NB4 (cell line): ENCODE data around the gene EFCAB7.
"Not testable (repeated sequence)": the region's sequence is repeated elsewhere in the genome, so short reads cannot be mapped to it uniquely, and the experiment has no call there.

Experiments used
- CTCF ChIP-seq: IDR thresholded peaks from one replicate; pipeline ENCODE4 v1.5.1; 2012; ENCODE audit warnings: low read depth, low read length
- MAX ChIP-seq: IDR thresholded peaks from 2 replicates; pipeline ENCODE4 v1.6.1; 2011; ENCODE audit warnings: low read depth, low read length
- POLR2A ChIP-seq: IDR thresholded peaks from 2 replicates; pipeline ENCODE4 v1.6.1; 2011; ENCODE audit warnings: mild to moderate bottlenecking; ENCODE audit not compliant: insufficient read length; ENCODE audit errors: extremely low read depth

GRCh38 chr1:63574203-63574796 is 51.0 kb downstream of the EFCAB7 start:
- not testable (repeated sequence) for TF ChIP-seq CTCF, MAX, POLR2A
